NCI-H510A treated with DMSO at 0.1 percent for 48 hours (cell line): ENCODE measurements around the gene IP6K1.
"Not testable (repeated sequence)": the region's sequence is repeated elsewhere in the genome, so short reads cannot be mapped to it uniquely, and the experiment has no call there.

Experiments
- DNase-seq: peaks from one replicate; lab custom pipeline; 2025; lab: John Stamatoyannopoulos, UW

Gene IP6K1

GRCh38 chr3:49711489-49711888 is 74.9 kb downstream of the IP6K1 start:
- DNase-seq, result no peak

- DNase-seq, result no peak
These were observed 76.5 kb downstream of the IP6K1 start for GRCh38 chr3:49709852-49710251.

GRCh38 chr3:49707113-49707480 is 79.2 kb downstream of the IP6K1 start:
- DNase-seq, result no peak

GRCh38 chr3:49706456-49707112 is 79.8 kb downstream of the IP6K1 start:
- DNase-seq, result no peak

- DNase-seq, result no peak
These were observed 80.9 kb downstream of the IP6K1 start for GRCh38 chr3:49705390-49705960.

- no peak for DNase-seq
These were observed 81.7 kb downstream of the IP6K1 start for GRCh38 chr3:49704629-49705028.

GRCh38 chr3:49703956-49704355 is 82.4 kb downstream of the IP6K1 start:
- no peak for DNase-seq

- DNase-seq, result peak; percentile 31
These were observed 82.9 kb downstream of the IP6K1 start for GRCh38 chr3:49703443-49703927.

GRCh38 chr3:49702672-49703071 is 83.7 kb downstream of the IP6K1 start:
- no peak for DNase-seq

GRCh38 chr3:49701388-49702077 is 84.8 kb downstream of the IP6K1 start:
- DNase-seq, result no peak

- no peak for DNase-seq
These were observed 85.8 kb downstream of the IP6K1 start for GRCh38 chr3:49700453-49701128.

- no peak for DNase-seq
These were observed 86.3 kb downstream of the IP6K1 start for GRCh38 chr3:49700014-49700413.

- DNase-seq, result no peak
These were observed 86.9 kb downstream of the IP6K1 start for GRCh38 chr3:49699281-49699979.

- DNase-seq, result not testable (repeated sequence)
These were observed 90.9 kb downstream of the IP6K1 start for GRCh38 chr3:49695350-49696015.

GRCh38 chr3:49694409-49695070 is 91.8 kb downstream of the IP6K1 start:
- not testable (repeated sequence) for DNase-seq

- not testable (repeated sequence) for DNase-seq
These were observed 94.9 kb downstream of the IP6K1 start for GRCh38 chr3:49691481-49691880.

- not testable (repeated sequence) for DNase-seq
These were observed 95.5 kb downstream of the IP6K1 start for GRCh38 chr3:49690856-49691255.

- not testable (repeated sequence) for DNase-seq
These were observed 96.3 kb downstream of the IP6K1 start for GRCh38 chr3:49689908-49690624.

GRCh38 chr3:49689046-49689907 is 97.1 kb downstream of the IP6K1 start, which contains the start of the genes MST1 and RNF123:
Gene MST1, minus strand, starts transcription at chr3:49689474. Its CDS starts 783 bp downstream, at chr3:49688691.
Gene RNF123, plus strand, starts transcription at chr3:49689557. Its CDS starts 1,609 bp downstream, at chr3:49691166.
- DNase-seq, result no peak
